H1 (cell line): Measurements from ENCODE around the gene ST6GALNAC3. TPM values are rescaled to one million over a fixed set of nuclear protein-coding genes. Genes with fewer than 3 reads are reported as not detected.

Experiments used
- CTCF ChIA-PET: fragments of 300-600 bp; sonication (Branson Sonifier 250); formaldehyde crosslinking; loops from one replicate; lab custom pipeline; 2021; ENCODE audit not compliant: partially characterized antibody; lab: Charles Lee
- POLR2A ChIA-PET: fragments of 300-600 bp; sonication (Branson Sonifier 250); formaldehyde crosslinking; loops from one replicate; lab custom pipeline; 2021; ENCODE audit warnings: inconsistent platforms; ENCODE audit not compliant: partially characterized antibody; lab: Charles Lee
- DNase-seq, 2 experiments: peaks; one replicate each; pipeline versions ENCODE4 v3.0.0 to v3.0.0-alpha.2; 2010 to 2022; ENCODE audit warnings: low spot score in 2 of 2, low read depth in 1 of 2, mixed read lengths in 1 of 2
- FAIRE-seq: peaks from 2 replicates; lab custom pipeline; 2011; peaks lifted over from hg19 to GRCh38; lab: Jason Lieb, UNC
- H2AFZ ChIP-seq: 2 replicates; pipeline ENCODE4 v1.8.1; 2012; ENCODE audit warnings: low read length, inconsistent platforms
- H2AK5ac ChIP-seq: 2 replicates; pipeline ENCODE4 v1.6.1; 2013; ENCODE audit warnings: low read depth, low read length
- H2BK120ac ChIP-seq: replicated peaks from 2 replicates; pipeline ENCODE3; 2013; ENCODE audit warnings: low read depth, low read length, inconsistent platforms
- H2BK12ac ChIP-seq: 2 replicates; pipeline ENCODE4 v1.6.1; 2013; ENCODE audit warnings: low read depth, low read length
- H2BK15ac ChIP-seq: 2 replicates; pipeline ENCODE4 v1.6.1; 2013; ENCODE audit warnings: low read length
- H2BK20ac ChIP-seq: 2 replicates; pipeline ENCODE4 v1.6.1; 2013; ENCODE audit warnings: low read length
- H2BK5ac ChIP-seq: 2 replicates; pipeline ENCODE4 v1.6.1; 2013; ENCODE audit warnings: low read depth, low read length
- H3K14ac ChIP-seq: 2 replicates; pipeline ENCODE4 v1.6.1; 2013; ENCODE audit warnings: inconsistent platforms; ENCODE audit not compliant: insufficient read length
- H3K18ac ChIP-seq: 2 replicates; pipeline ENCODE4 v1.6.1; 2013; ENCODE audit warnings: low read length; ENCODE audit errors: extremely low read depth
- H3K23ac ChIP-seq: 2 replicates; pipeline ENCODE4 v1.6.1; 2013; ENCODE audit warnings: inconsistent platforms; ENCODE audit not compliant: insufficient read length
- H3K23me2 ChIP-seq: 2 replicates; pipeline ENCODE4 v1.6.1; 2013; ENCODE audit warnings: low read depth, low read length
- H3K27ac ChIP-seq: 2 replicates; pipeline ENCODE4 v1.6.1; 2011; ENCODE audit warnings: low read depth, low read length, inconsistent platforms
- H3K27me3 ChIP-seq, 4 experiments: replicated peaks in 1 of 4; 1 replicate in 1 of 4; 2 replicates in 3 of 4; pipeline versions ENCODE4 v1.6.1 to v1.8.1; 2011 to 2013; ENCODE audit warnings: low read length in 3 of 4, mild to moderate bottlenecking in 3 of 4, inconsistent platforms in 2 of 4, mixed read lengths in 2 of 4, moderate library complexity in 1 of 4; ENCODE audit not compliant: control insufficient read depth in 3 of 4, insufficient read depth in 3 of 4; ENCODE audit errors: extremely low read depth in 1 of 4
- H3K36me3 ChIP-seq, 4 experiments: 2 replicates each; pipeline versions ENCODE4 v1.6.1 to v1.8.1; 2011 to 2013; ENCODE audit warnings: mild to moderate bottlenecking in 4 of 4, low read length in 3 of 4, moderate library complexity in 2 of 4, control low read depth in 1 of 4, inconsistent platforms in 1 of 4; ENCODE audit not compliant: insufficient read depth in 4 of 4, control insufficient read depth in 2 of 4
- H3K4ac ChIP-seq: replicated peaks from 2 replicates; pipeline ENCODE3; 2013; ENCODE audit warnings: low read length, low read depth, mixed read lengths, inconsistent platforms; ENCODE audit not compliant: insufficient read length
- H3K4me1 ChIP-seq, 4 experiments: replicated peaks in 1 of 4; 1 replicate in 1 of 4; 2 replicates in 3 of 4; pipeline versions ENCODE4 v1.6.1 to v1.8.1; 2011 to 2013; ENCODE audit warnings: low read length in 3 of 4, inconsistent platforms in 2 of 4, mixed read lengths in 1 of 4; ENCODE audit not compliant: insufficient read depth in 4 of 4, control insufficient read depth in 3 of 4
- H3K4me2 ChIP-seq, 2 experiments: 2 replicates each; pipeline versions ENCODE4 v1.6.1 to v1.8.1; 2011 to 2013; ENCODE audit warnings: low read depth in 2 of 2, low read length in 2 of 2, control low read depth in 1 of 2, inconsistent platforms in 1 of 2, mild to moderate bottlenecking in 1 of 2; ENCODE audit not compliant: insufficient read depth in 1 of 2
- H3K4me3 ChIP-seq, 4 experiments: fragments of 200-600, 300-600 bp in 1 of 4; sonication (generic), shearing (Covaris generic), sonication (Bioruptor Twin) in 1 of 4; 2 replicates each; pipeline versions ENCODE4 v1.5.1 to v1.8.1; 2011 to 2016; ENCODE audit warnings: low read length in 4 of 4, low read depth in 3 of 4, control low read depth in 2 of 4, inconsistent platforms in 2 of 4, mild to moderate bottlenecking in 2 of 4, mixed read lengths in 1 of 4, moderate library complexity in 1 of 4; ENCODE audit not compliant: insufficient read depth in 2 of 4; ENCODE audit errors: extremely low read depth in 1 of 4
- H3K56ac ChIP-seq: replicated peaks from 2 replicates; pipeline ENCODE3; 2013; ENCODE audit warnings: low read depth, mild to moderate bottlenecking, mixed read lengths, low read length, inconsistent platforms; ENCODE audit not compliant: insufficient read length
- H3K79me1 ChIP-seq: 2 replicates; pipeline ENCODE4 v1.6.1; 2013; ENCODE audit warnings: low read depth, low read length, control low read depth
- H3K79me2 ChIP-seq, 2 experiments: 2 replicates each; pipeline versions ENCODE4 v1.6.1 to v1.8.1; 2012 to 2013; ENCODE audit warnings: low read length in 2 of 2, mild to moderate bottlenecking in 2 of 2, inconsistent platforms in 1 of 2; ENCODE audit not compliant: insufficient read depth in 2 of 2, control insufficient read depth in 1 of 2
- H3K9ac ChIP-seq, 4 experiments: replicated peaks in 1 of 4; 1 replicate in 1 of 4; 2 replicates in 3 of 4; pipeline versions ENCODE4 v1.6.1 to v1.8.1; 2011 to 2013; ENCODE audit warnings: low read depth in 3 of 4, low read length in 3 of 4, control low read depth in 2 of 4, mild to moderate bottlenecking in 2 of 4, moderate library complexity in 2 of 4, inconsistent platforms in 1 of 4; ENCODE audit errors: extremely low read depth in 1 of 4
- H3K9me3 ChIP-seq, 2 experiments: 2 replicates each; pipeline versions ENCODE4 v1.6.1 to v1.8.1; 2012 to 2013; ENCODE audit warnings: mild to moderate bottlenecking in 2 of 2, moderate library complexity in 2 of 2, control low read depth in 1 of 2, inconsistent platforms in 1 of 2, low read depth in 1 of 2, low read length in 1 of 2, mixed read lengths in 1 of 2; ENCODE audit not compliant: insufficient read depth in 2 of 2
- H4K20me1 ChIP-seq, 2 experiments: replicated peaks in 1 of 2; 2 replicates each; pipeline versions ENCODE3 to v1.8.1; 2011 to 2013; ENCODE audit warnings: inconsistent platforms in 2 of 2, low read length in 2 of 2, mild to moderate bottlenecking in 1 of 2; ENCODE audit not compliant: insufficient read depth in 2 of 2, control insufficient read depth in 1 of 2
- H4K5ac ChIP-seq: 2 replicates; pipeline ENCODE4 v1.6.1; 2013; ENCODE audit warnings: low read length, low read depth, mixed read lengths, inconsistent platforms; ENCODE audit not compliant: insufficient read length
- H4K8ac ChIP-seq: 2 replicates; pipeline ENCODE4 v1.8.0; 2013; ENCODE audit warnings: mild to moderate bottlenecking, moderate library complexity, low read length, inconsistent platforms; ENCODE audit not compliant: insufficient read depth; ENCODE audit errors: extremely low read depth
- H4K91ac ChIP-seq: replicated peaks from 2 replicates; pipeline ENCODE3; 2013; ENCODE audit warnings: low read length, mixed read lengths, inconsistent platforms; ENCODE audit not compliant: insufficient read length
- ASH2L ChIP-seq: fragments of 200-600, 300-600 bp; sonication (generic); IDR thresholded peaks from one replicate; pipeline ENCODE4 v1.7.1; 2017; ENCODE audit warnings: low read length
- ATF2 ChIP-seq: IDR thresholded peaks from 2 replicates; pipeline ENCODE4 v1.6.1; 2012; ENCODE audit warnings: low read length, inconsistent platforms
- CBX5 ChIP-seq: fragments of 300-800, 300-1000 bp; sonication (generic); IDR thresholded peaks from 2 replicates; pipeline ENCODE4 v1.7.1; 2016; ENCODE audit warnings: antibody characterized with exemption, low read length, low read depth
- CTBP2 ChIP-seq: IDR thresholded peaks from 2 replicates; pipeline ENCODE4 v1.7.0; 2011; ENCODE audit warnings: borderline replicate concordance, mild to moderate bottlenecking, moderate library complexity, mixed read lengths, low read length; ENCODE audit not compliant: insufficient read depth, insufficient read length
- EP300 ChIP-seq, 2 experiments: IDR thresholded peaks; 1 replicate in 1 of 2; 2 replicates in 1 of 2; pipeline ENCODE4 v1.6.1; 2011 to 2012; ENCODE audit warnings: low read depth in 2 of 2, low read length in 2 of 2, mild to moderate bottlenecking in 2 of 2, borderline replicate concordance in 1 of 2, inconsistent platforms in 1 of 2, moderate library complexity in 1 of 2
- POLR2AphosphoS5 ChIP-seq: IDR thresholded peaks from 2 replicates; pipeline ENCODE4 v1.6.1; 2011; ENCODE audit warnings: low read depth, low read length
- RAD21 ChIP-seq, 2 experiments: IDR thresholded peaks in 1 of 2; conservative IDR thresholded peaks in 1 of 2; 2 replicates each; pipeline ENCODE4 v1.6.1; 2011; ENCODE audit warnings: low read depth in 2 of 2, low read length in 2 of 2, improper control_type of control experiment in 1 of 2, inconsistent platforms in 1 of 2, mild to moderate bottlenecking in 1 of 2, moderate library complexity in 1 of 2
- RFX5 ChIP-seq: IDR thresholded peaks from 2 replicates; pipeline ENCODE4 v1.6.1; 2011; ENCODE audit warnings: low read depth, low read length, improper control_type of control experiment, borderline replicate concordance
- SIX5 ChIP-seq: IDR thresholded peaks from 2 replicates; pipeline ENCODE4 v1.6.1; 2011; ENCODE audit warnings: mild to moderate bottlenecking, low read depth, low read length
- TEAD4 ChIP-seq: IDR thresholded peaks from 2 replicates; pipeline ENCODE4 v1.6.1; 2012; ENCODE audit warnings: low read depth, low read length, inconsistent platforms, mixed read lengths
- WGBS, 2 experiments: shearing (Covaris generic) in 1 of 2; methylation state at CpG; one replicate each; pipeline versions ENCODE4 v1.1.6 to v1.1.7; 2013 to 2015; ENCODE audit warnings: low lambda C conversion rate in 2 of 2, mixed read lengths in 2 of 2, inconsistent platforms in 1 of 2, low coverage in 1 of 2, missing lambda C conversion rate in 1 of 2; ENCODE audit not compliant: insufficient replicate concordance in 2 of 2, insufficient coverage in 1 of 2, insufficient read length in 1 of 2; ENCODE audit errors: extremely low coverage in 1 of 2, missing lambda C conversion rate in 1 of 2; 5-methylcytosine and 5-hydroxymethylcytosine counted together
- polyA plus RNA-seq, 7 experiments: library from polyadenylated mRNA; depleted of rRNA in 3 of 7; stranded (reverse) in 5 of 7; unstranded in 2 of 7; fragments of >200 nt in 5 of 7; fragments of 200-250 nt in 2 of 7; gene quantifications; 1 replicate in 5 of 7; 2 replicates in 1 of 7; 4 replicates in 1 of 7; pipeline versions ENCODE4 v1.2.1 to v1.2.3, GENCODE V29; 2011 to 2013; ENCODE audit warnings: missing spikeins in 2 of 7, mixed read lengths in 2 of 7
- total RNA-seq: library from RNA; stranded (reverse); fragmentation: NEBNext Ultra II Directional; extraction: Animal tissue kit (Norgen Biotek cat#: 25700); gene quantifications from 2 replicates; pipeline ENCODE4 v1.2.1, GENCODE V29; 2021

Gene ST6GALNAC3
- total and polyA plus RNA-seq, 2 of the 8 experiments (the other 6 are each of a cell fraction or from before 2014, with no cell fraction given), result 4.9 to 19.0 TPM

DNA sequence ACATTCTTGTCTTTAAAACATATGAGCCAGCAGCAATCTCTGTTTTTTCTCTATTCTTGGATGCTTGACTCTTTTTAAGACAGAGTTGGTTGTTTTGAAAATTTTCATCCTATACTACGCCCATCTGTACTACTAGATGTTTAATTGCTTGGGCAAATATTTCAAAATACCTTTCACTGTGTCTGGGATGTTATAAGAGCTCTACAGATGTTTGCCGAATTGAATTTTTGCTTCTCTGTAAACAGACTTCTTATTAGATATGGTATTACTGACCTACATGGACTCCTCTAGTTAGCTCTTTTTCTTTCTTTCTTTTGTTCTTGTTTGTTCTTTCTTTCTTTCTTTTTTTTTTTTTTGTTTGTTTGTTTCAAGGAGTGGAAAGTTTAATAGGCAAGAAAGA, 345.1 kb downstream of the ST6GALNAC3 start:
- Histone ChIP-seq H4K5ac (no peak overlapping the region), H4K20me1 (no peaks in the 10 kb centered on the region), H3K23me2 (no peaks in the 10 kb centered on the region), H3K27ac (no peak overlapping the region), H3K9ac (no peak overlapping the region), H2BK12ac (no peak overlapping the region), H3K18ac (no peak overlapping the region), H3K4ac (no peak overlapping the region), H3K14ac (no peak overlapping the region), H3K56ac (no peak overlapping the region), H3K4me3 (no peak overlapping the region), H2BK5ac (no peak overlapping the region), H3K9me3 (no peaks in the 10 kb centered on the region), H2BK15ac (no peak overlapping the region), H3K27me3 (no peaks in the 10 kb centered on the region), H3K23ac (no peak overlapping the region), H3K4me1 (no peaks in the 10 kb centered on the region), H3K36me3 (no peaks in the 10 kb centered on the region), H4K91ac (no peak overlapping the region), H3K4me2 (no peak overlapping the region), H4K8ac (no peak overlapping the region), H2AK5ac (no peak overlapping the region), H3K79me2 (no peaks in the 10 kb centered on the region), H3K79me1 (no peaks in the 10 kb centered on the region), H2BK20ac (no peak overlapping the region), H2BK120ac (no peak overlapping the region), H2AFZ (no peak overlapping the region)
- 95% methylated on average over 2 of the region's 2 CpGs; no CpG with 5 or more reads in 1 of the 2 experiments for WGBS, 2 experiments
- DNase-seq (no peak), FAIRE-seq (no peak)
- POLR2A ChIA-PET, result no interaction called here
- CTCF ChIA-PET, result no interaction called here
- TF ChIP-seq SIX5 (no peak), RFX5 (no peak), POLR2AphosphoS5 (no peak), RAD21 (IDR thresholded peaks at IDR 0.05 in 1 of 2, conservative IDR thresholded peaks at IDR 0.05 in 1 of 2; ENCODE audit: low read depth in 2 of 2, low read length in 2 of 2) (no peak), EP300 (IDR thresholded peaks at IDR 0.05; ENCODE audit: borderline replicate concordance in 1 of 2, low read depth in 2 of 2, low read length in 2 of 2) (no peak), ATF2 (no peak), TEAD4 (no peak), CTBP2 (no peak), ASH2L (no peak), CBX5 (no peak)
